Activated CD4-positive, CD25-positive, alpha-beta regulatory T cell (primary cell): Measurements from ENCODE around the gene RAPGEF6.
"Not testable (repeated sequence)": the region's sequence is repeated elsewhere in the genome, so short reads cannot be mapped to it uniquely, and the experiment has no call there.

Experiments used
- DNase-seq, 4 experiments: peaks; one replicate each; lab custom pipeline; 2025; lab: John Stamatoyannopoulos, UW

Gene RAPGEF6

GRCh38 chr5:131384616-131385214 is 250.3 kb downstream of the RAPGEF6 start:
- peak in 1 of 4 experiments; percentile 13 for DNase-seq

- DNase-seq = no peak
Observed at GRCh38 chr5:131384173-131384572, 250.9 kb downstream of the RAPGEF6 start.

GRCh38 chr5:131382407-131383395 is 252.3 kb downstream of the RAPGEF6 start:
- DNase-seq = peak in 2 of 4 experiments; percentile 11 to 23

GRCh38 chr5:131381777-131382176 is 253.3 kb downstream of the RAPGEF6 start:
- no peak for DNase-seq

- DNase-seq = no peak
Observed at GRCh38 chr5:131381021-131381420, 254.0 kb downstream of the RAPGEF6 start.

GRCh38 chr5:131380238-131380637 is 254.8 kb downstream of the RAPGEF6 start:
- not testable (repeated sequence) for DNase-seq

GRCh38 chr5:131379723-131380122 is 255.3 kb downstream of the RAPGEF6 start:
- DNase-seq = peak; percentile 20 to 43 (median 32)

GRCh38 chr5:131378721-131379541 is 256.1 kb downstream of the RAPGEF6 start:
- DNase-seq = no peak

GRCh38 chr5:131377785-131378325 is 257.2 kb downstream of the RAPGEF6 start:
- no peak for DNase-seq

GRCh38 chr5:131377346-131377745 is 257.7 kb downstream of the RAPGEF6 start:
- DNase-seq = no peak

GRCh38 chr5:131375351-131375750 is 259.7 kb downstream of the RAPGEF6 start:
- DNase-seq = no peak
